Kidney capillary endothelial cell (primary cell): ENCODE data around the gene LIPK.
"Not testable (repeated sequence)": the region's sequence is repeated elsewhere in the genome, so short reads cannot be mapped to it uniquely, and the experiment has no call there.

ENCODE experiments used
- DNase-seq: peaks from one replicate; pipeline ENCODE4 v3.0.0-alpha.2; 2018; ENCODE audit warnings: low spot score

LIPK gene

GRCh38 chr10:88705958-88706357 is at the start of gene LIPK:
Gene LIPK, plus strand, starts transcription at chr10:88706249. Its CDS starts 18,295 bp downstream, at chr10:88724544.
- DNase-seq: no peak

- DNase-seq: no peak
Observed at GRCh38 chr10:88657901-88658300, 48.1 kb upstream of the LIPK start.

- no peak for DNase-seq
Observed at GRCh38 chr10:88659725-88660597, 46.1 kb upstream of the LIPK start.

- no peak for DNase-seq
Observed at GRCh38 chr10:88660598-88660884, 45.5 kb upstream of the LIPK start.

GRCh38 chr10:88661018-88661417 is 45.0 kb upstream of the LIPK start:
- peak; percentile 41 for DNase-seq

GRCh38 chr10:88661577-88661976 is 44.5 kb upstream of the LIPK start:
- no peak for DNase-seq

- DNase-seq: not testable (repeated sequence)
Observed at GRCh38 chr10:88663153-88663552, 42.9 kb upstream of the LIPK start.

- DNase-seq: no peak
Observed at GRCh38 chr10:88664142-88664541, 41.9 kb upstream of the LIPK start, which contains the start of gene LIPF. Gene LIPF, plus strand, starts transcription at chr10:88664442. Its CDS starts 2,856 bp downstream, at chr10:88667298.

- DNase-seq: no peak
Observed at GRCh38 chr10:88668465-88668864, 37.6 kb upstream of the LIPK start.

GRCh38 chr10:88670497-88670896 is 35.6 kb upstream of the LIPK start:
- no peak for DNase-seq

- no peak for DNase-seq
Observed at GRCh38 chr10:88672041-88672440, 34.0 kb upstream of the LIPK start.

GRCh38 chr10:88676283-88677060 is 29.6 kb upstream of the LIPK start:
- no peak for DNase-seq

GRCh38 chr10:88680958-88681357 is 25.1 kb upstream of the LIPK start:
- DNase-seq: no peak

GRCh38 chr10:88682491-88682890 is 23.6 kb upstream of the LIPK start:
- no peak for DNase-seq

GRCh38 chr10:88687853-88688467 is 18.1 kb upstream of the LIPK start:
- DNase-seq: peak; percentile 33

GRCh38 chr10:88689366-88689765 is 16.7 kb upstream of the LIPK start:
- DNase-seq: no peak

- no peak for DNase-seq
Observed at GRCh38 chr10:88693392-88694020, 12.5 kb upstream of the LIPK start.

- DNase-seq: no peak
Observed at GRCh38 chr10:88702848-88703597, 3.0 kb upstream of the LIPK start.

GRCh38 chr10:88707429-88708155 is 1.5 kb downstream of the LIPK start:
- peak; percentile 48 for DNase-seq

- not testable (repeated sequence) for DNase-seq
Observed at GRCh38 chr10:88709361-88709760, 3.3 kb downstream of the LIPK start.

- no peak for DNase-seq
Observed at GRCh38 chr10:88715517-88715916, 9.5 kb downstream of the LIPK start.
